HepG2 (cell line): ENCODE data around the gene SEMA6B. TPM values are rescaled to one million over a fixed set of nuclear protein-coding genes. Genes with fewer than 3 reads are reported as not detected.

Experiments
- BORCS8-MEF2B ChIP-seq: sonication (generic); formaldehyde crosslinking; IDR thresholded peaks from 2 replicates; pipeline ENCODE4 v1.8.0; 2022; ENCODE audit warnings: mild to moderate bottlenecking, missing genetic modification reagents
- CEBPB ChIP-seq: IDR thresholded peaks from 2 replicates; pipeline ENCODE4 v1.6.1; 2011; ENCODE audit warnings: low read depth, low read length, improper control_type of control experiment, borderline replicate concordance
- EEA1 ChIP-seq: sonication (generic); formaldehyde crosslinking; IDR thresholded peaks from 2 replicates; pipeline ENCODE4 v1.5.1; 2020; ENCODE audit warnings: mild to moderate bottlenecking, missing genetic modification reagents, borderline replicate concordance
- EZH2 ChIP-seq: conservative IDR thresholded peaks from 2 replicates; pipeline ENCODE4 v1.6.1; 2012; ENCODE audit warnings: mild to moderate bottlenecking, low read depth, low read length, moderate library complexity
- HNF4G ChIP-seq, 2 experiments: sonication (generic) in 1 of 2; formaldehyde crosslinking in 1 of 2; IDR thresholded peaks; 2 replicates each; pipeline versions ENCODE4 v1.4.0 to v1.6.1; 2011 to 2020; ENCODE audit warnings: borderline replicate concordance in 2 of 2, low read depth in 2 of 2, mild to moderate bottlenecking in 2 of 2, low read length in 1 of 2, missing genetic modification reagents in 1 of 2, moderate library complexity in 1 of 2
- HOXA3 ChIP-seq: sonication (generic); formaldehyde crosslinking; IDR thresholded peaks from 2 replicates; pipeline ENCODE4 v1.5.0; 2020; ENCODE audit warnings: missing genetic modification reagents
- KAT2B ChIP-seq: fragments of 150-350 bp; IDR thresholded peaks from 2 replicates; pipeline ENCODE4 v1.6.1; 2014; ENCODE audit warnings: low read depth, low read length, borderline replicate concordance
- KDM5B ChIP-seq: sonication (generic); formaldehyde crosslinking; IDR thresholded peaks from 2 replicates; pipeline ENCODE4 v1.4.0; 2020; ENCODE audit warnings: missing genetic modification reagents, mild to moderate bottlenecking, borderline replicate concordance
- MXI1 ChIP-seq: IDR thresholded peaks from 3 replicates; pipeline ENCODE4 v1.6.1; 2012; ENCODE audit warnings: low read depth, low read length, inconsistent platforms, borderline replicate concordance
- PAX8 ChIP-seq: sonication (generic); formaldehyde crosslinking; IDR thresholded peaks from 2 replicates; pipeline ENCODE4 v1.8.0; 2022; ENCODE audit warnings: mild to moderate bottlenecking, missing genetic modification reagents, borderline replicate concordance
- SKI ChIP-seq: fragments of 450-650 bp; IDR thresholded peaks from one replicate; pipeline ENCODE4 v1.6.1; 2018; ENCODE audit warnings: mild to moderate bottlenecking; ENCODE audit not compliant: partially characterized antibody
- SOX13 ChIP-seq, 3 experiments: fragments of 450-650 bp in 1 of 3; sonication (generic) in 1 of 3; formaldehyde crosslinking in 1 of 3; IDR thresholded peaks in 2 of 3; conservative IDR thresholded peaks in 1 of 3; 2 replicates each; pipeline versions ENCODE4 v1.5.0 to v1.6.1; 2016 to 2020; ENCODE audit warnings: antibody characterized with exemption in 1 of 3, mild to moderate bottlenecking in 1 of 3, missing compliant biosample characterization in 1 of 3, missing genetic modification reagents in 1 of 3, moderate library complexity in 1 of 3
- TFAP4 ChIP-seq: sonication (generic); IDR thresholded peaks from 2 replicates; pipeline ENCODE4 v1.6.1; 2016; ENCODE audit warnings: low read depth, borderline replicate concordance
- ZNF629 ChIP-seq: sonication (generic); formaldehyde crosslinking; conservative IDR thresholded peaks from 2 replicates; pipeline ENCODE4 v1.5.0; 2020; ENCODE audit warnings: missing genetic modification reagents
- ZNF792 ChIP-seq: IDR thresholded peaks from 2 replicates; pipeline ENCODE4 v1.6.1; 2016
- polyA plus RNA-seq, 8 experiments: library from polyadenylated mRNA; depleted of rRNA in 3 of 8; stranded (reverse) in 7 of 8; unstranded in 1 of 8; fragments of >200 nt; fragmentation: Illumina TruSeq in 4 of 8; extraction: Trizol in 4 of 8; gene quantifications; 2 replicates each; pipeline versions ENCODE4 v1.2.1 to v1.2.3, GENCODE V29; 2011 to 2016; ENCODE audit warnings: low read depth in 4 of 8, missing spikeins in 1 of 8, mixed read lengths in 1 of 8; ENCODE audit not compliant: insufficient read depth in 1 of 8
- total RNA-seq, 5 experiments: library from RNA; depleted of rRNA; stranded (reverse); fragments of >200 nt; fragmentation: Illumina TruSeq; extraction: Trizol; gene quantifications; 2 replicates each; pipeline ENCODE4 v1.2.3, GENCODE V29; 2016; ENCODE audit warnings: low read depth in 1 of 5
- TF ChIP-seq, protein P1 (sequence below): sonication (generic); formaldehyde crosslinking; conservative IDR thresholded peaks from 2 replicates; pipeline ENCODE4 v1.4.0; 2020; ENCODE audit warnings: missing genetic modification reagents
- TF ChIP-seq, protein P2 (sequence below): sonication (generic); formaldehyde crosslinking; IDR thresholded peaks from 2 replicates; pipeline ENCODE4 v1.4.0; 2020; ENCODE audit warnings: missing genetic modification reagents
- TF ChIP-seq, protein P3 (sequence below): sonication (generic); formaldehyde crosslinking; IDR thresholded peaks from 2 replicates; pipeline ENCODE4 v1.4.0; 2020; ENCODE audit warnings: low read depth, missing genetic modification reagents

Gene SEMA6B
- total and polyA plus RNA-seq, 2 of the 13 experiments (the other 11 are each of a cell fraction or from before 2014, with no cell fraction given) = 45.5 to 67.1 TPM

DNA sequence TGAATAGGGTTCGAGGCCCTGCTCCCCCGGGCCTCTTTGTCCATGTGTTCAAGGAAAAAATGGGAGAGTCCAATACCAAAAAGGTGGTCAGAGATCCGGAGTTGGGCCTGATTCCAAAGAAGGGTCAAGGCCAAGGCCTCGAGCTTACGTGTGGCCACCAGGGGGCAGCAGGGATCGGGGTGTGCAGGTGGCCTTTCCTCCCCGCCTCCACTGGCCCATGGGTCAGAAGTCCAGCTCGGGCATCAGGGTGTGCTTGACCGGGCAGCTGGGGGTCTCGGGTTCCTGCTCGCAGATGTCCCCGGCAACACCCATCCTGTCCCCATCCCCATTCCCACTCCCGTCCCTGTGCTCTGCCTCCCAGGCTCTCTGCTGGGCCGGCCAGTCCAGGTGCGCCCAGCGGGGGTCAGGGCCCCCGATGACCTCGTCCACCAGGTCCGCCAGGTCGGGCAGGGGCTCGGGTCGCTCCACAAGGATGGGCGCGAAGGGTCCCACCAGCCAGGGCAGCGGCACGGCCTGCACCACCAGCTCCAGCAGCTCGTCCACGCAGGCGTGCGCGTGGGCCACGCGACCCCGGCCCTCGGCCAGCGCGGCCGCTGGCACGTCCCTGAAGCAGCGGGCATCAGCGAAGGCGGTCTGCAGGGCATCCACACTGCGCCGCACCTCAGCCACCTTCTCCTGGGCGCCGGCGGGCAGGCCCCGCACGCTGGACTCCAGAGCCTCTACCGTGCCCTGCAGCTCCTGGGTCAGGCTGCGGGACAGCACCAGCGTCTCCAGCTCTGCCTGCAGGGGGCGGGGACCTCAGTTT lies 36.0 kb downstream of the SEMA6B start (continued):
- TF ChIP-seq SKI (peak; percentile 38), BORCS8-MEF2B (CRISPR knock-in tag) (0 out of 2 replicates have a peak, but pooled peaks have one; percentile 52), MXI1 (0 out of 3 replicates have a peak, but pooled peaks have one; percentile 15), CEBPB (no peak), KDM5B (CRISPR knock-in tag) (peak; percentile 23; the same call in 1 of the 2 replicates), ZNF629 (CRISPR knock-in tag) (peak; percentile 58; the same call in 1 of the 2 replicates), HOXA3 (CRISPR knock-in tag) (peak; percentile 85), EEA1 (CRISPR knock-in tag) (0 out of 2 replicates have a peak, but pooled peaks have one; percentile 55), KAT2B (no peak), SOX13 (IDR thresholded peaks at IDR 0.05) (no peak), SOX13 (CRISPR knock-in tag; conservative IDR thresholded peaks at IDR 0.05 in 1 of 2, IDR thresholded peaks at IDR 0.05 in 1 of 2) (0 out of 4 replicates have a peak, but pooled peaks of 1 of the 2 experiments have one; percentile 43), EZH2 (no peak), HNF4G (IDR thresholded peaks at IDR 0.05; ENCODE audit: borderline replicate concordance, low read depth, low read length) (peak; percentile 88), HNF4G (CRISPR knock-in tag; IDR thresholded peaks at IDR 0.05; ENCODE audit: borderline replicate concordance, low read depth) (0 out of 2 replicates have a peak, but pooled peaks have one; percentile 56), ZNF792 (CRISPR knock-in tag) (0 out of 2 replicates have a peak, but pooled peaks have one; percentile 41), TFAP4 (peak; percentile 25; the same call in 1 of the 2 replicates), PAX8 (CRISPR knock-in tag) (no peak)
- TF ChIP-seq, protein P1, sequence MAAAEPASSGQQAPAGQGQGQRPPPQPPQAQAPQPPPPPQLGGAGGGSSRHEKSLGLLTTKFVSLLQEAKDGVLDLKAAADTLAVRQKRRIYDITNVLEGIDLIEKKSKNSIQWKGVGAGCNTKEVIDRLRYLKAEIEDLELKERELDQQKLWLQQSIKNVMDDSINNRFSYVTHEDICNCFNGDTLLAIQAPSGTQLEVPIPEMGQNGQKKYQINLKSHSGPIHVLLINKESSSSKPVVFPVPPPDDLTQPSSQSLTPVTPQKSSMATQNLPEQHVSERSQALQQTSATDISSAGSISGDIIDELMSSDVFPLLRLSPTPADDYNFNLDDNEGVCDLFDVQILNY (CRISPR knock-in tag) = peak; percentile 15; the same call in 1 of the 2 replicates
- TF ChIP-seq, protein P2, sequence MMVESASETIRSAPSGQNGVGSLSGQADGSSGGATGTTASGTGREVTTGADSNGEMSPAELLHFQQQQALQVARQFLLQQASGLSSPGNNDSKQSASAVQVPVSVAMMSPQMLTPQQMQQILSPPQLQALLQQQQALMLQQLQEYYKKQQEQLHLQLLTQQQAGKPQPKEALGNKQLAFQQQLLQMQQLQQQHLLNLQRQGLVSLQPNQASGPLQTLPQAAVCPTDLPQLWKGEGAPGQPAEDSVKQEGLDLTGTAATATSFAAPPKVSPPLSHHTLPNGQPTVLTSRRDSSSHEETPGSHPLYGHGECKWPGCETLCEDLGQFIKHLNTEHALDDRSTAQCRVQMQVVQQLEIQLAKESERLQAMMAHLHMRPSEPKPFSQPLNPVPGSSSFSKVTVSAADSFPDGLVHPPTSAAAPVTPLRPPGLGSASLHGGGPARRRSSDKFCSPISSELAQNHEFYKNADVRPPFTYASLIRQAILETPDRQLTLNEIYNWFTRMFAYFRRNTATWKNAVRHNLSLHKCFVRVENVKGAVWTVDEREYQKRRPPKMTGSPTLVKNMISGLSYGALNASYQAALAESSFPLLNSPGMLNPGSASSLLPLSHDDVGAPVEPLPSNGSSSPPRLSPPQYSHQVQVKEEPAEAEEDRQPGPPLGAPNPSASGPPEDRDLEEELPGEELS = peak; percentile 39; the same call in 1 of the 2 replicates
- TF ChIP-seq, protein P3, sequence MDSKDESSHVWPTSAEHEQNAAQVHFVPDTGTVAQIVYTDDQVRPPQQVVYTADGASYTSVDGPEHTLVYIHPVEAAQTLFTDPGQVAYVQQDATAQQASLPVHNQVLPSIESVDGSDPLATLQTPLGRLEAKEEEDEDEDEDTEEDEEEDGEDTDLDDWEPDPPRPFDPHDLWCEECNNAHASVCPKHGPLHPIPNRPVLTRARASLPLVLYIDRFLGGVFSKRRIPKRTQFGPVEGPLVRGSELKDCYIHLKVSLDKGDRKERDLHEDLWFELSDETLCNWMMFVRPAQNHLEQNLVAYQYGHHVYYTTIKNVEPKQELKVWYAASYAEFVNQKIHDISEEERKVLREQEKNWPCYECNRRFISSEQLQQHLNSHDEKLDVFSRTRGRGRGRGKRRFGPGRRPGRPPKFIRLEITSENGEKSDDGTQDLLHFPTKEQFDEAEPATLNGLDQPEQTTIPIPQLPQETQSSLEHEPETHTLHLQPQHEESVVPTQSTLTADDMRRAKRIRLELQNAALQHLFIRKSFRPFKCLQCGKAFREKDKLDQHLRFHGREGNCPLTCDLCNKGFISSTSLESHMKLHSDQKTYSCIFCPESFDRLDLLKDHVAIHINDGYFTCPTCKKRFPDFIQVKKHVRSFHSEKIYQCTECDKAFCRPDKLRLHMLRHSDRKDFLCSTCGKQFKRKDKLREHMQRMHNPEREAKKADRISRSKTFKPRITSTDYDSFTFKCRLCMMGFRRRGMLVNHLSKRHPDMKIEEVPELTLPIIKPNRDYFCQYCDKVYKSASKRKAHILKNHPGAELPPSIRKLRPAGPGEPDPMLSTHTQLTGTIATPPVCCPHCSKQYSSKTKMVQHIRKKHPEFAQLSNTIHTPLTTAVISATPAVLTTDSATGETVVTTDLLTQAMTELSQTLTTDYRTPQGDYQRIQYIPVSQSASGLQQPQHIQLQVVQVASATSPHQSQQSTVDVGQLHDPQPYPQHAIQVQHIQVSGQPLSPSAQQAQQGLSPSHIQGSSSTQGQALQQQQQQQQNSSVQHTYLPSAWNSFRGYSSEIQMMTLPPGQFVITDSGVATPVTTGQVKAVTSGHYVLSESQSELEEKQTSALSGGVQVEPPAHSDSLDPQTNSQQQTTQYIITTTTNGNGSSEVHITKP (CRISPR knock-in tag) = peak; percentile 94
